GM19463 (cell line): ENCODE results near the gene SDR39U1.
"Not testable (repeated sequence)": the region's sequence is repeated elsewhere in the genome, so short reads cannot be mapped to it uniquely, and the experiment has no call there.

Source experiments
- ATAC-seq: cut with Tn5 transposase; IDR thresholded peaks from one replicate; pipeline ENCODE4 v1.9.1; 2021; ENCODE audit warnings: mild to moderate bottlenecking, moderate library complexity; ENCODE audit not compliant: unreplicated experiment

The SDR39U1 gene, protein sequence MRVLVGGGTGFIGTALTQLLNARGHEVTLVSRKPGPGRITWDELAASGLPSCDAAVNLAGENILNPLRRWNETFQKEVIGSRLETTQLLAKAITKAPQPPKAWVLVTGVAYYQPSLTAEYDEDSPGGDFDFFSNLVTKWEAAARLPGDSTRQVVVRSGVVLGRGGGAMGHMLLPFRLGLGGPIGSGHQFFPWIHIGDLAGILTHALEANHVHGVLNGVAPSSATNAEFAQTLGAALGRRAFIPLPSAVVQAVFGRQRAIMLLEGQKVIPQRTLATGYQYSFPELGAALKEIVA

DNA sequence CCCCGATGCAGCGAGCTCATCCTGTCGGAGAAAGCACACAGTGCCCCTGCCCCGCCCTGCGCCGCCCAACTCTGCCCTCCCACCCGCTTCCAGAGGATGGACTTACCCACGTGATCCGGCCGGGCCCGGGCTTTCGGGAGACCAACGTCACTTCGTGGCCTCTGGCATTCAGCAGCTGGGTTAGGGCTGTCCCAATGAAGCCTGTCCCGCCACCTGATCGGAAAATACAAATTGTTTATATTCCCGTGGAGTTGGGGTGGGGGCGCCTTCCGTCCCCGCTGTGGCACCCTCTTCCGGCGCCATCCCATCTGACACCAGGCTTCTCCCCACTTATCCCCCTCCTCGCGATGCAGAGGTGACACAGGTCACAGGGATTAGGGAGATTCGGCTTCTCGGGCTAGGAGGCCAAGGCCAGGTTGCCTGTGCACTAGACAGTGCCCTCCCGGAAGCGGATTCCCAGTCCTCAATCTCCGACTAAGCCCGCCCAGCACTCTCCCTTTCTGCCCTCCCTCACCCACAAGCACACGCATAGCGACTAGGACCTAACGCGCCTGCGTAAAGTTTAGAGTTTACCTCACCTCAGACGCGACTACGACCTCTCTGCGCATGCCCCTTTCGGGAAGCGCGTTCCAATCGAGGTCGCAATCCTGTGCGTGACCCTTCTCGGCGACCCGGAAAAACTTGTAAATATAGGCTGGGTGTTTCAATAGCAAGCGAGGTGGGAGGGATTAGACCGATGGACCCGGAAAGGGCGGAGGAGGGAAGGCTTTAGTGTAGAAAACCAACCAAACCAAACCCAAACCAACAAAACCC, at the start of gene SDR39U1:
Gene SDR39U1, minus strand, starts transcription at position 537 of the 813 bp plus-strand sequence. Its CDS starts 7 bp downstream, at position 530.
- peak; percentile 85 for ATAC-seq

DNA sequence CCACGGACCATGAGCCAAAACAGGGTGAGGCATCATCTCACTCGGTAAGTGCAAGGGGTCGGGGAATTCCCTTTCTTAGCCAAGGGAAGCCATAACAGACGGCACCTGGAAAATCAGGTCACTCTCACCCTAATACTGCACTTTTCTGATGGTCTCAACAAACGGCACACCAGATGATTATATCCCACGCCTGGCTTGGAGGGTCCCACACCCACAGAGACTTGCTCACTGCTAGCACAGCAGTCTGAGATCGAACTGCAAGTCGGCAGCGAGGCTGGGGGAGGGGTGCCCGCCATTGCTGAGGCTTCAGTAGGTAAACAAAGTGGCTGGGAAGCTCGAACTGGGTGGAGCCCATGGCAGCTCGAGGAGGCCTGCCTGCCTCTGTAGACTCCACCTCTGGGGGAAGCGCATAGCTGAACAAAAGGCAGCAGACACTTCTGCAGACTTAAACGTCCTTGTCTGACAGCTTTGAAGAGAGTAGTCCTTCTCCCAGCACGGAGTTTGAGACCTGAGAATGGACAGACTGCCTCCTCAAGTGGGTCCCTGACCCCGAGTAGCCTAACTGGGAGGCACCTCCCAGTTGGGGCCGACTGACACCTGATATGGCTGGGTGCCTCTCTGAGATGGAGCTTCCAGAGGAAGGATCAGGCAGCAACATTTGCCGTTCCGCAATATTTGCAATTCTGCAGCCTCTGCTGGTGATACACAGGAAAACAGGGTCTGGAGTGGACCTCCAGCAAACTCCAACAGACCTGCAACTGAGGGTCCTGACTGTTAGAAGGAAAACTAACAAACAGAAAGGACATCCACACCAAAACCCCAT, 49.2 kb upstream of the SDR39U1 start:
- not testable (repeated sequence) for ATAC-seq

DNA sequence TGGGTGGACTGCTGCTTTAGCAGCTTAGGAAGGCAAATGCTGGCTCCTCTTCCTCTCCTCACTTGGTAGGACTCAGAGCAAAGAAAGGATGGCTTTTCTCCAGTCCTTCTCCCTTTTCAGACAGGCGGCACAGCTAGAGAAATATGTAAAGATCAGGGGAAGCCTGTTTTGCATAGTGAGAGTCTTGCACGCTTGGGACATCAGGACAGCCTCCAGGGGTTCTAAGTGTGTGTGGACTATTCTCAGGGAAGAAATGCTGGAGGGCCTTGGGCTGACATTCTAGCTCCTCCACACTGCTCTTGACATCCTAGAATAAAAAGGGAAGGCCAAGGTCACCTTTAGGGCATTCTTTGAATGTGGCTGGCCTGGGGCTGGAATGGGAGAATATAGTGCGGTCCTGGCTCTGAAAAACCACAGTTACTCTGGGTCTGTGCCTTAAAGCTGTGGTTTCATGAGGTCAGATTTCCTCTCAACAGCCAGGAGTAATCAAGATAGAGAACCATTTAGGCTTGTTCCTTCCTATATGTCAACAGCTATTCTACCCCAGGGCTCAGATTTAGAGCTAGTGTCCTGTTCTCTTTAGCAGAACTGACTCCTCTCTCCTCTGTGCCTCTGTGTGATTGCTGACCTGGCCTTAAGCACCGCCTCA, 41.2 kb upstream of the SDR39U1 start:
- no peak for ATAC-seq

DNA sequence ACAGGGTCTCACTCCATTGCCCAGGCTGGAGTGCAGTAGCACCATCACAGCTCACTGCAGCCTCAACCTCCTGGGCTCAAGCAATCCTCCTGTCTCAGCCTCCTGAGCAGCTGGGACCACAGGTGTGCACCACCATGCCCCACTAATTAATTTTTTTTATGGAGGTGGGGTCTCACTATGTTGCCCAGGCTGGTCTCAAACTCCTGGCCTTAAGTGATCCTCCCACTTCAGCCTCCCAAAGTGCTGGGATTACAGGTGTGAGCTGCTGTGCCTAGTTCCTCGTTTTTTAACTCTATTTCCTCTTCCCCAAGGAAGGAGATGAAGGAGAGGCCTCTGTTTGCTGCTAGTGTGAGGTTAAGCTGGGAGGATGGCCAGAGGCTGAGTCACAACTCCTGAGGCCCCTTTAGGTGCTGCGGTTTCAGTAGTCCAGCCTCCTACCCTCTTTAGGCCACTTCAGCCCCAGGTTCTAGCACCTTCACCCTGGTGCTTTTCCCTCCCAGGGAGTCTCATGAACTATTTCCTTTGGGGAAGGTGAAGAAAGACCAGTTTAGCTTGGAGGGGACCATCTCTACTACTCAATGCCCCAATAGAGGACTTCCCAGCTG, 40.2 kb upstream of the SDR39U1 start:
- ATAC-seq, result not testable (repeated sequence)

DNA sequence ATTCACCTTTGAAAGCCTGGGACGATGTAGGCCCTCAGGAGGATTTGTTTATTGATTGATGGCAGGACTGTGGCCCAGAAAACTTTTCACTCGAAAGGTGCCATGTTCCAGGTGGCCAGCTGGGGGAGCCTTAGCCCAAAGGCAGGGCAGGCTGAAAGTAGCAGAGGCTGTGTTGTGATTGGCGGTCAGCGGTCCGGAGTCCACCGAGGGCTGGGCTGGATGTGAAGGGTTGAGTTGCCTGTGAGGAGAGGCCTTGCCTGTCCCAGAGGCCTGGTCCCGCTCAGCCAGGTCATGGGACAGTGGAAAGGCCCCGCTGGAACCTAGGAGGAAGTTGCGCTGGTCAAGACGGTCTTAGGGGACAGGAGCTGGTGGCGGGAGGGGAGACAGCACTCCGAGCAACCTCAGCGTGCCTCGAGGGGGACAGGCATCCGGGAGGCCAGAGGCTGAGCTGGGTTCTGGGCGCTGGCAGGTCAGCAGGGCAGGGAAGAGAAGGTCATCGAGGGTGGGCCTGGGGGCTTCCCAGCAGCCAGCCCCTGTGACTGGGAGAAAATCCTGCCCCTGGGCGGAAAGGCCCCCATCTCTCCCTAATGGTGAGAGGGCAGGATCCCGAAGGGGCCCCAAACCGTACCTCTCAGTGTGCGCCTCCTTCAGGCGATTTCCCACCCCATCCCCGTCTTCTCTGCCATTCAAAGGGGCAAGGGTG, 39.2 kb upstream of the SDR39U1 start:
- peak; percentile 90 for ATAC-seq

DNA sequence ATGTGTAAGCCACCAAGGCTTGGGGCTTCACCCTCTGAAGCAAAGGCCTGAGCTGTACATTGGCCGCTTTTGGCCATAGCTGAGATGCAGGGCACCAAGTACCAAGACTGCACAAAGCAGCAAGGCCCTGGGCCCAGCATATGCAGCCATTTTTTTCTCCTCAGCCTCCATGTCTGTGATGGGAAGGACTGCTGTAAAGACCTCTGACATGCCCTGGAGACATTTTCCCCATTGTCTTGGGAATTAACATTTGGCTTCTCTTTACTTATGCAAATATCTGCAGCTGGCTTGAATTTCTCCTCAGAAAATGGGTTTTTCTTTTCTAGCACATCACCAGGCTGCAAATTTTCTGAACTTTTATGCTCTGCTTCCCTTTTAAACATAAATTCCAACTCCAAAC, 37.4 kb upstream of the SDR39U1 start:
- ATAC-seq, result not testable (repeated sequence)

DNA sequence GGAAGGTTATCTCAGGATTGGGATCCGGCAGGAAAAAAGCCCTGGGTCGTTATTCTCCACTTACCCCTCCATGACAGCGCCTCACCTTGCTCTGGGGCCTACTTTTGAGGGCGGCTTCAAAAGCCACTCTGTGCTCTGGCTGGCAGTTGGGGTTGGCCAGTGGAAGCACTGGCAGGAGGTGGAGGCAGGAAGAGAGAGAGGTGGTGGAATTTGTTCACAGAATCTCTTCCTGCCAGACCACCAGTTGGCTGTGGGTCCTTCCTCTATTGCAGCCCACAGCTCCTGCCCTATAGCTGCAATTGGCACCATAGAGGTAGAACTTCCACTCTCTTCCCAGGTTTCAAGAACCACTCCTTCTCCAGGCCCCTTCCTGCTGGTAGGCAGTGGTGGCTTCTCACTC, 32.7 kb upstream of the SDR39U1 start:
- no peak for ATAC-seq

DNA sequence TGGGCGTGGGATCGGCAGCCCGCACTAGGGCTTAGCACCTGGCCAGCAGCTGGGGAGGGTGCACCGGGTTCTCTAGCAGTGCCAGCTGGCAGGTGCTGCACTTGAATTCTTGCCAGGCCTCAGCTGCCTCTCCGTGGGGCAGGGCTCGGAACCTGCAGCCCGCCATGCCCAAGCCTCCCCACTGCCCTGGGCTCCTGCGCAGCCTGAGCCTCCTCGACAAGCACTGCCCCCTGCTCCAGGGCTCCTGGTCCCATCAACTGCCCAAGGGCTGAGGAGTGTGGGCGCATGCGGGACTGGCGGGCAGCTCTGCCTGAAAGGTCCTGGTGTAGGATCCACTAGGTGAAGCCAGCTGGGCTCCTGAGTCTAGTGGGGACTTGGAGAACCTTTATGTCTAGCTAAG, 30.6 kb upstream of the SDR39U1 start:
- no peak for ATAC-seq

DNA sequence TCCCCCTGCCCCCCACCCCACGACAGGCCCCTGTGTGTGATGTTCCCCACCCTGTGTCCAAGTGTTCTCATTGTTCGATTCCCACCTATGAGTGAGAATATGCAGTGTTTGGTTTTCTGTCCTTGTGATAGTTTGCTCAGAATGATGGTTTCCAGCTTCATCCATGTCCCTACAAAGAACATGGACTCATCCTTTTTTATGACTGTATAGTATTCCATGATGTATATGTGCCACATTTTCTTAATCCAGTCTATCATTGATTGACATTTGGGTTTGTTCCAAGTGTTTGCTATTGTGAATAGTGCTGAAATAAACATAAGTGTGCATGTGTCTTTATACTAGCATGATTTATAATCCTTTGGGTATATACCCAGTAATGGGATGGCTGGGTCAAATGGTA, 27.9 kb upstream of the SDR39U1 start:
- ATAC-seq, result not testable (repeated sequence)

DNA sequence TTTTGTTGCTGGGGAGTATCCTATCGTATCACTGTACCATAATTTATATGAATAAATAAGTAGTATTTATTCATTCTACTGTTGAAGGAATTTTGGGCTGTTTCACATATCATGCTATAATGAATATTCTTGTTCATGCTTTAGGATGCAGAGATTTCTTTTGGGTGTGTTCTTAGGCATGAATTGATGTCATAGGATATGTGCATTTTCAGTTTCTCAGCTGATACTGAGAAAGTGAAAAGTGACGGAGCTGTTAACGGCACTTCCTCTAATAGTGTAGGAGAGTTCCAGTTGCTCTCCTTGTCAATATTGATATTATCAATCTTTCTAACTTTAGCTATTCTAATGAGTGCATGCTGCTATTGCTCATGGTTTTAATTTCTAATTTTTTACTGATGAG, 23.2 kb upstream of the SDR39U1 start:
- ATAC-seq, result no peak

DNA sequence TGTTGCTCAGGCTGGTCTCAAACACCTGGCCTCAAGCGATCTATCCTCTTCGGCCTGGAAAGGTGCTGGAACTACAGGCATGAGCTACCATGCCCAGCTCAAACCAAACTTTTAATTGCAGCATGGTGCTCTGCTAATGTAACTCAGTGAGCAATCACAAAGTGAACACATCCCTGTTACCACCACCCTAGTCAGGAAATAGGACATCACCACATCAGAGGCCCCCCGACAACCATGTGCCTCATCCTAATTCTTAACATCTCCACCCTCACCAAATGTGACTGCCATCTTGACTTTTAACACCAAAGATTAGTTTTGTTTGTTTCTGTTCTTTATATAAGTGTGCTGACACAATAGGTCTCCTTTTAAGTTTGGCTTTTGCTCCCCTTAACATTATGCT, 22.8 kb upstream of the SDR39U1 start:
- no peak for ATAC-seq

DNA sequence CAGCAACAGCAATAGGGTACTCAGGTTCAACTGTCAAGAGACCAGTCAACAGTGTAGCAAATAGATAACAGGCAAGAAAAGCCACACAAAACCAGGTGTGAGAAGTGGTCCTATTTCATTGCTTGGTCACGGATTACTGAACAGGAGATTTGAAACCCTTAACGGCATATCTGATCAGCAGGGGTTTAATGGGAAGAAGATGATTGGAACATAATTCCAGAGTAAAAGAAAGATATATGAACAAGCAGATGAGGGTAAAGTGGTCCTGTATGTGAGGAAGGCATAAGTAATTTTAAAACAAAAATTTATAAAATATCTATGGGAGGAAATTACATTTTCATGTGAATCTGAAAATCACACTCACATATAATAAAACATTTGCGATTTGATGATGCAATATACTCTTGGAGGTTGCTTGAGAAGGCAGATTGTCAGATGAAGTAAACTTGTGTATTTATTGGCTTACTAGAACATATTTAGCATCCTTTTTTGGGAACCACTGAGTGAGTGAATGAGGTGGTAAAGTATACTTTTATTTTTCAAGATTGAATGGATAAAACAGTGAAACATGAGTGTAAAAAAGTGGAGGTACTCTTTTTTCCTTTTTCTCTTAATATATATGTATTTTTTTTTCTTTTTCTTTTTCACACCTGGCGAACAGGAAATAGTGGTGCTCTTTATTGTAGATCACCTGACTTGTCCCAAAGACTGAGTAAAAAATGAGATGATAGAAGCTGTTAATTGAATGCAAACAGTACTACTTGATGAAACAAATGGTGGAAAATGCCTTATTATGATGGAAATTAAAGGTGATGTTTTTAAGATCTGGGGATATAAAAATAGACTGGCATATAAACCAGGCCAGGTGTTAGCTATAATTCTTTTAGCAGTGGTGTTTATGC, 21.6 kb upstream of the SDR39U1 start:
- ATAC-seq, result peak; percentile 8

DNA sequence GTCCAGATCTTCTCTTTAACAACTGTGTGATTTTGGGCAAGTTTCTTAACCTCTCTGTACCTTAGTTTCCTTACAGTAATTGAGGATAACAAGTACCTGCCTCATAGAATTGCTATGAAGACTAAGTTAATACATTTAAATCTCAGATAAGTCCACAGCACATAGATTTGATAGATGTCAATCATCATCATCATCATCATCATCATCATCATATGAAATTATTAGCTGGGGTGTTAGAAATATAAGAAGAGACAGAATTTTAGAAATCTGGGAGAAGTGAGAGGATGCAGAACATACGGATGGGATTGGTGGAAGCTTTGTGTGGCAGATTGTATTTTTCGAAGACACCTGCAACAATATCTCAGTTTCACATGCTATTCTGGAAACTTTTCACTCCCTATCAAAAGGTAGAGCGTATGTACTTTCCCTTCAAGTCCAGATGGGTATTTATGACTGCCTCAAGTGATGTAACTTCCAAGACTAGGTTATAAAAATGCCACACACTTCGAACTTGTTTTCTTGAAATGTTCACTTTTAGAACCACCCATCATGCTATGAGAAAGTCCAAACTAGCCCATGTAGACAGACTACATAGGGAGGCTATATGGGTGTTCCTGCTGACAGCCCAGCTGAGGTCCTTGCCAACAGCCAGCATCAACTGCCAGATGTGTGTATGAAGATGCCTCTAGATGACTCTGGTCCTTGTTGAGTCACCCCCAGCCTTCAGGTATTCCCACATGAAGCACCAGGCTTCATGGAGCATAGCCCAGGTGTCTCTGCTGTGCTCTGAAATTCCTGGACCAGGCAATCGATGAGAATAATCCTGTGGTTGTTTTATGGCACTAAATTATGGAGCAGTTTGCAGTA, 20.7 kb upstream of the SDR39U1 start:
- ATAC-seq, result peak; percentile 59

DNA sequence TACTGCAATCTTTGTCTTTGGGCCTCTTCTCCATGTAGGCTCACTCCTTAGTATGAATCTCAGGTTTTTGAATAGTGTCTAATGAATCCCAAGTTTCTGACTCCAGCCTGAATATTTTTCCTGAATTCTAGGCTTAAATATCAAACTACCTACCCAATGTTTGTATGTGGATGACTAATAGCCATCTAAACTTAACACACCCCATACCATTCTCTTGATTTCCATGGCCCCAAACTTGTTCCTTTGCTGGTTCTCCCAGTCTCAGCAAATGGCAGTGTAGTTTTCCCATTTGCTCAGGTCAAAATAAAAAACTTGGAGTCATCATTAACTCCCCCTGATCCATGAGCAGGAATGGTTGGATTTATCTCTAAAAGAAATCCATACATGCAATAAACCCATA, 18.8 kb upstream of the SDR39U1 start:
- no peak for ATAC-seq

DNA sequence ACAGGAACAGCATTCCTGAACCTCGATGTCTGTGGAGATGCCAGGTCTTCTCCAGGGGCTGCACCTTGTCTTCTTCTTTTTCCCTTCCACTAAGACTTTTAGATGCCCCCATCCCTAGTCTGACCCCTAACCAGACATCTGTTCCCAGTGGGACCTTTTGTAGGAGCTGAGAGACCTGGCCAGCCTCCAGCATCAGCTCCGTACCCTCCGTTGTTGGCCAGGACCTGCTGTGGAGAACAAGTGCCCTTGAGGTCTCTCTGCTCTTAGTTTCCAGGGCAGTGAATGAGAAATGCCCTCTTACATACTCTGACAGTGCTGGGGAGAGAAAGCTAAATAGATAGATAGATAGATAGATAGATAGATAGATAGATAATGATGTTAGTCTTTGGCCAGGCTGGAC, 16.8 kb upstream of the SDR39U1 start:
- ATAC-seq, result no peak

DNA sequence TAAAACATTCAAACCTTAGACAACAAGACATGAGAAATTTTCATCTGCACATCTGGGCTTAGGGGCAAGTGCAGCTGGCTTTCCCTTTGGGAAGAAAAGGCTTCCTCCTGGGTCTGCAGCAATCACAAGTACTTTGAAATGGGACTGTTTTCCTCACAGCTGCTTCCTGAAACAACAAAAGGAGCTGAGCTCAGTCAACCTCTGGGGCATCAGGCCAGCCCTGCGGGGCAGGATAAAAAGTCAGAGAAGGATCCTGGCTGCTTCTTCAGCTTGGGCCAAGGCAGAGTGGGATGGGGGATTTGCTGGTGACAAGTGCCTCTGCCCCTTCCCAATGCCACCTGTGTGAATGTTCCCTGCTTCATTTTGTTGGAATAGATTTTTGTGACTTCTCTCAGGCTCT, 16.2 kb upstream of the SDR39U1 start:
- ATAC-seq, result no peak

DNA sequence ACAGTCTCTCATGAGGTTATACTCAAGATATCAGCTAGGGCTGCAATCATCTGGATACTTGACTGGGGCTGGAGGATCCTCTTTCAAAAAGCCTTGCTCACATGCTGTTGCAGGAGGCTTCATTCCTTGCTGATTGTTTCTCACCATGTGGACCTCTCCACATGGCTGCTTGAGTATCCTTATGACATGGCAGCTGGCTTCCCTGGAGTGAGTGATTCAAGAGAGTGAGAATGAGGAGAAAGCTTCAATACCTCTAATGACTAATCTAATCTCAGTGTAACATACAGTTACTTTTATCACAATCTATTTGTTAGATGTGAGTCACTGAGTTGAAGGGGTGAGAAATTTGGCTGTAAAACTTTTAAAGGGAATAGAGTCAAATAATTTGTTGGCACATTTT, 14.4 kb upstream of the SDR39U1 start:
- ATAC-seq, result no peak

DNA sequence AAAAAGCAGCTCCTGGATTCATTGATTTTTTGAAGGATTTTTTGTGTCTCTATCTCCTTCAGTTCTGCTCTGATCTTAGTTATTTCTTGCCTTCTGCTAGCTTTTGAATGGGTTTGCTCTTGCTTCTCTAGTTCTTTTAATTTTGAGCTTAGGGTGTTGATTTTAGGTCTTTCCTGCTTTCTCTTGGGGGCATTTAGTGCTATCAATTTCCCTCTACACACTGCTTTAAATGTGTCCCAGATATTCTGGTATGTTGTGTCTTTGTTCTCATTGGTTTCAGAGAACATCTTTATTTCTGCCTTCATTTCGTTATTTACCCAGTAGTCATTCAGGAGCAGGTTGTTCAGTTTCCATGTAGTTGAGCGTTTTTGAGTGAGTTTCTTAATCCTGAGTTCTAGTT, 8.3 kb upstream of the SDR39U1 start:
- ATAC-seq, result not testable (repeated sequence)
